Endothelial cell of umbilical vein (primary cell): ENCODE results near the gene TIGD1. TPM values are rescaled to one million over a fixed set of nuclear protein-coding genes. Genes with fewer than 3 reads are reported as not detected.

ENCODE experiments used
- BruUV-seq: library from RNA; stranded (reverse); fragments of 400-500 nt; replicated peaks from 2 replicates; lab custom pipeline; 2021; lab: Mats Ljungman, UMichigan
- CTCF ChIA-PET: fragments of 300-600, 350-600 bp; sonication (Branson Sonifier 250); formaldehyde crosslinking; loops from one replicate; lab custom pipeline; 2021; ENCODE audit warnings: antibody characterized with exemption, inconsistent platforms; lab: Charles Lee
- POLR2A ChIA-PET: fragments of 300-600, 350-600 bp; sonication (Branson Sonifier 250); formaldehyde crosslinking; loops from one replicate; lab custom pipeline; 2021; ENCODE audit warnings: antibody characterized with exemption, inconsistent platforms; lab: Charles Lee
- DNase-seq: peaks from one replicate; pipeline ENCODE4 v3.0.0-alpha.2; 2011; ENCODE audit warnings: low read depth, low spot score
- FAIRE-seq: peaks from 2 replicates; lab custom pipeline; 2011; peaks lifted over from hg19 to GRCh38; lab: Jason Lieb, UNC
- H2AFZ ChIP-seq: 2 replicates; pipeline ENCODE4 v1.6.0; 2012; ENCODE audit warnings: low read depth, low read length, control low read depth, inconsistent platforms
- H3K27ac ChIP-seq: 2 replicates; pipeline ENCODE4 v1.5.1; 2011; ENCODE audit warnings: low read depth, mild to moderate bottlenecking, control low read depth, low read length, moderate library complexity; ENCODE audit not compliant: insufficient read depth
- H3K27me3 ChIP-seq, 2 experiments: 2 replicates each; pipeline versions ENCODE4 v1.6.0 to v1.6.1; 2011; ENCODE audit warnings: low read length in 2 of 2, mixed read lengths in 1 of 2; ENCODE audit not compliant: control insufficient read depth in 2 of 2, insufficient read depth in 2 of 2
- H3K36me3 ChIP-seq, 2 experiments: 2 replicates in 1 of 2; 3 replicates in 1 of 2; pipeline ENCODE4 v1.5.1; 2011; ENCODE audit warnings: low read length in 2 of 2, mild to moderate bottlenecking in 1 of 2, moderate library complexity in 1 of 2; ENCODE audit not compliant: control insufficient read depth in 2 of 2, insufficient read depth in 2 of 2; ENCODE audit errors: extremely low read depth in 1 of 2
- H3K4me1 ChIP-seq: 3 replicates; pipeline ENCODE4 v1.5.1; 2011; ENCODE audit warnings: mild to moderate bottlenecking, low read length; ENCODE audit not compliant: control insufficient read depth, insufficient read depth; ENCODE audit errors: extremely low read depth
- H3K4me2 ChIP-seq: 2 replicates; pipeline ENCODE4 v1.6.1; 2011; ENCODE audit warnings: low read length, control low read depth, mixed read lengths; ENCODE audit not compliant: insufficient read depth
- H3K4me3 ChIP-seq, 3 experiments: fragments of 200-600 bp in 1 of 3; sonication (generic), shearing (Covaris generic) in 1 of 3; replicated peaks in 1 of 3; 2 replicates each; pipeline ENCODE4 v1.5.1; 2011 to 2016; ENCODE audit warnings: control low read depth in 3 of 3, low read length in 3 of 3, mild to moderate bottlenecking in 2 of 3, inconsistent platforms in 1 of 3, low read depth in 1 of 3, moderate library complexity in 1 of 3; ENCODE audit not compliant: insufficient read depth in 1 of 3
- H3K79me2 ChIP-seq: 2 replicates; pipeline ENCODE4 v1.6.0; 2012; ENCODE audit warnings: low read length, inconsistent platforms; ENCODE audit not compliant: control insufficient read depth, insufficient read depth
- H3K9ac ChIP-seq: replicated peaks from 2 replicates; pipeline ENCODE3; 2011; ENCODE audit warnings: low read length, control low read depth; ENCODE audit not compliant: insufficient read depth; ENCODE audit errors: extremely low read depth
- H3K9me1 ChIP-seq: replicated peaks from 3 replicates; pipeline ENCODE4 v1.6.0; 2011; ENCODE audit warnings: mild to moderate bottlenecking, low read length; ENCODE audit not compliant: control insufficient read depth, insufficient read depth; ENCODE audit errors: extremely low read depth
- H3K9me3 ChIP-seq: replicated peaks from 2 replicates; pipeline ENCODE4 v1.5.1; 2012; ENCODE audit warnings: low read length, inconsistent platforms; ENCODE audit not compliant: control insufficient read depth, insufficient read depth
- H4K20me1 ChIP-seq: replicated peaks from 2 replicates; pipeline ENCODE3; 2011; ENCODE audit warnings: mild to moderate bottlenecking, low read length; ENCODE audit not compliant: control insufficient read depth, insufficient read depth; ENCODE audit errors: extremely low read depth
- CTCF ChIP-seq, 2 donors: IDR thresholded peaks; 1 replicate in 1 of 2; 2 replicates in 1 of 2; pipeline ENCODE4 v1.5.1; 2011; ENCODE audit warnings: low read length in 2 of 2, mild to moderate bottlenecking in 2 of 2, moderate library complexity in 2 of 2, control low read depth in 1 of 2, inconsistent platforms in 1 of 2, low read depth in 1 of 2; ENCODE audit not compliant: insufficient read depth in 1 of 2; ENCODE audit errors: extremely low read depth in 1 of 2
- EZH2 ChIP-seq: IDR thresholded peaks from 2 replicates; pipeline ENCODE4 v1.6.1; 2012; ENCODE audit warnings: borderline replicate concordance, low read depth, mild to moderate bottlenecking, moderate library complexity, low read length, inconsistent platforms; ENCODE audit not compliant: severe bottlenecking
- FOS ChIP-seq: IDR thresholded peaks from 2 replicates; pipeline ENCODE4 v1.6.1; 2011; ENCODE audit warnings: mild to moderate bottlenecking, low read length, moderate library complexity, borderline replicate concordance; ENCODE audit not compliant: insufficient read depth
- GATA2 ChIP-seq: IDR thresholded peaks from 2 replicates; pipeline ENCODE4 v1.7.0; 2011; ENCODE audit warnings: low read depth, mild to moderate bottlenecking, moderate library complexity, mixed read lengths, low read length; ENCODE audit not compliant: insufficient read length, insufficient read depth
- JUN ChIP-seq: IDR thresholded peaks from 2 replicates; pipeline ENCODE4 v1.6.1; 2011; ENCODE audit warnings: borderline replicate concordance, low read depth; ENCODE audit not compliant: insufficient read length, insufficient read depth
- MAX ChIP-seq: IDR thresholded peaks from 2 replicates; pipeline ENCODE4 v1.6.1; 2011; ENCODE audit not compliant: insufficient read depth, insufficient read length
- MYC ChIP-seq: IDR thresholded peaks from one replicate; pipeline ENCODE4 v1.6.1; 2011; ENCODE audit warnings: mild to moderate bottlenecking, low read depth, low read length
- POLR2A ChIP-seq: IDR thresholded peaks from 2 replicates; pipeline ENCODE4 v1.6.1; 2012; ENCODE audit warnings: low read depth, mild to moderate bottlenecking, control low read depth, low read length
- POLR2AphosphoS5 ChIP-seq: IDR thresholded peaks from 2 replicates; pipeline ENCODE4 v1.6.1; 2012; ENCODE audit warnings: low read depth, mild to moderate bottlenecking, control low read depth, low read length, moderate library complexity; ENCODE audit not compliant: insufficient read depth
- dilution Hi-C: fragments of 300-500 bp; cut with MboI; formaldehyde crosslinking; loops from one replicate; pipeline ENCODE4 v1.15.0; 2019; ENCODE audit warnings: low sequenced_read_pairs; ENCODE audit not compliant: extremely low pct_ligation_motif_present
- intact Hi-C: fragments of 100-400 bp; cut with micrococcal nuclease; formaldehyde crosslinking; loops from one replicate; pipeline ENCODE4 v1.10.0; 2022
- polyA plus RNA-seq, 4 experiments: library from polyadenylated mRNA; depleted of rRNA in 3 of 4; stranded (reverse) in 3 of 4; unstranded in 1 of 4; fragments of >200 nt; gene quantifications; 2 replicates each; pipeline versions ENCODE4 v1.2.1 to v1.2.3, GENCODE V29; 2011 to 2012; ENCODE audit warnings: missing spikeins in 1 of 4
- total RNA-seq: library from RNA; stranded (reverse); gene quantifications from 2 replicates; pipeline ENCODE4 v1.2.3, GENCODE V29; 2021

Gene TIGD1
- total and polyA plus RNA-seq, 2 donors (not counting 3 experiments of a cell fraction or from before 2014, with no cell fraction given), result 1.6 to 3.3 TPM

GRCh38 chr2:232551776-232552175, 1.4 kb upstream of the TIGD1 start:
- Histone ChIP-seq H3K27ac (no peak overlapping the region), H3K4me1 (peaks cover 6% of the 10 kb centered on the region), H3K36me3 (peaks cover 0 to 11% of the 10 kb centered on the region in 2 experiments), H2AFZ (no peak overlapping the region), H3K27me3 (no peaks in the 10 kb centered on the region), H3K4me2 (peak overlapping the region; percentile 88), H3K9me3 (no peaks in the 10 kb centered on the region), H3K4me3 (peak overlapping the region in 2 of 3 experiments; percentile 71 to 79), H3K79me2 (peaks cover 62% of the 10 kb centered on the region), H3K9me1 (no peaks in the 10 kb centered on the region), H3K9ac (peak overlapping the region; percentile 91), H4K20me1 (no peaks in the 10 kb centered on the region)
- intact Hi-C loops, result loop anchor here (2.0 kb wide), 1 partner anchor 27 kb away; no protein-coding TSS in a partner anchor
- TF ChIP-seq JUN, result no peak
- no peak for TF ChIP-seq EZH2
- TF ChIP-seq POLR2A, result no peak
- TF ChIP-seq GATA2, result no peak
- no peak for TF ChIP-seq MAX
- TF ChIP-seq POLR2AphosphoS5, result no peak
- TF ChIP-seq FOS, result no peak
- TF ChIP-seq MYC, result no peak
- no peak for TF ChIP-seq CTCF (IDR thresholded peaks at IDR 0.05; ENCODE audit: extremely low read depth in 1 of 2, insufficient read depth in 1 of 2, low read depth in 1 of 2, low read length in 2 of 2)
- FAIRE-seq (no peak), DNase-seq (no peak)
- POLR2A ChIA-PET, result no interaction called here
- no TSS peak for BruUV-seq
- CTCF ChIA-PET, result interaction anchor here (1.1 kb wide), 1 partner anchor 11 kb away, joined by 3 read pairs; no protein-coding TSS in a partner anchor
- dilution Hi-C loops, result no loop called here
